Right cardiac atrium (tissue), 5 donors: ENCODE data around the gene OR4N2. TPM values are rescaled to one million over a fixed set of nuclear protein-coding genes. Genes with fewer than 3 reads are reported as not detected.
"Not testable (repeated sequence)": the region's sequence is repeated elsewhere in the genome, so short reads cannot be mapped to it uniquely, and the experiment has no call there.

Experiments used
- ATAC-seq, 2 donors: fragments of 200-7000 bp; cut with Tn5 transposase; one replicate each; pipeline versions ENCODE4 v1.8.0 to v1.9.1; 2020; ENCODE audit warnings: moderate library complexity in 2 of 2, mild to moderate bottlenecking in 1 of 2
- DNase-seq, 3 donors: peaks; one replicate each; pipeline ENCODE4 v3.0.0-alpha.2; 2020
- H3K27ac ChIP-seq: one replicate; pipeline ENCODE4 v1.5.1; 2013; ENCODE audit warnings: mild to moderate bottlenecking, low read length, control low read depth, moderate library complexity
- H3K27me3 ChIP-seq: one replicate; pipeline ENCODE4 v1.6.1; 2013; ENCODE audit not compliant: control insufficient read depth, insufficient read depth
- H3K4me1 ChIP-seq: one replicate; pipeline ENCODE4 v1.6.1; 2013; ENCODE audit warnings: low read length; ENCODE audit not compliant: control insufficient read depth, insufficient read depth
- H3K4me3 ChIP-seq: one replicate; pipeline ENCODE4 v1.5.1; 2013; ENCODE audit warnings: low read length, control low read depth
- H3K9me3 ChIP-seq: one replicate; pipeline ENCODE4 v1.6.1; 2013; ENCODE audit warnings: low read length; ENCODE audit not compliant: control insufficient read depth
- WGBS: extraction: QIAGEN DNeasy Blood & Tissue Kit; methylation state at CpG from one replicate; pipeline ENCODE4 v1.1.7; 2013; 5-methylcytosine and 5-hydroxymethylcytosine counted together
- intact Hi-C, 4 donors: fragments of 100-400 bp; cut with DNase I; formaldehyde crosslinking; loops; one replicate each; pipeline versions ENCODE4 v1.11.0 to v1.14.0; 2022 to 2023
- polyA plus RNA-seq: library from polyadenylated mRNA; stranded (reverse); fragments of 200-250 nt; gene quantifications from one replicate; pipeline ENCODE4 v1.2.3, GENCODE V29; 2013
- total RNA-seq, 4 donors: library from RNA; stranded (reverse); fragmentation: NEBNext Ultra II Directional; extraction: Animal tissue kit (Norgen Biotek cat#: 25700); gene quantifications; one replicate each; pipeline ENCODE4 v1.2.1, GENCODE V29; 2021
- donor health status: healthy with polysubstance abuse.
- donor health status: DM: no; HTN: yes; CAD: no.
- donor health status: DM: no; HTN: no; CAD: no.
- donor health status: DM: no; HTN: yes; CAD: no; lungs with severe emphysema.
- donor health status: DM: yes; HTN: yes; CAD: no.

OR4N2 gene
- total and polyA plus RNA-seq, 5 donors: not detected

DNA sequence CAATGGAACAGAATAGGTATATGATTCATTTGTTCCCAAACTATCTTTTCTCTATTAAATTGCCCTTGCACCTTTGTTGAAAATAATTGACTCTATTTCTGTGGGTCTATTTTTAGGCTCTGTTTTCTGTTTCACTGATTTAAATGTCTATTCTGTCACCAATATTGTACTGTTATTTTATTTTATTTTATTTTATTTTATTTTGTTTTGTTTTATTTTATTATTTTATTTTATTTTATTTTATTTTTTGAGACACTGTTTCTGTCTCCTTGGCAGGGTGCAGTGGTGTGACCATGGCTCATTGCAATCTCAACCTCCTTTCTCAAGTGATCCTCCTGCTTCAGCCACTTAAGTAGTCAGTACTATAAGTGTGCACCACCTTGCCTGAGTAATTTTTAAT, 34.9 kb downstream of the OR4N2 start:
- H3K9me3 ChIP-seq: no peaks in the 10 kb centered on the region
- H3K27ac ChIP-seq: no peak overlapping the region
- intact Hi-C loops: no loop called here
- DNase-seq (no peak), ATAC-seq (no peak)
- no peaks in the 10 kb centered on the region for H3K27me3 ChIP-seq
- no peaks in the 10 kb centered on the region for H3K4me1 ChIP-seq
- no peak overlapping the region for H3K4me3 ChIP-seq

DNA sequence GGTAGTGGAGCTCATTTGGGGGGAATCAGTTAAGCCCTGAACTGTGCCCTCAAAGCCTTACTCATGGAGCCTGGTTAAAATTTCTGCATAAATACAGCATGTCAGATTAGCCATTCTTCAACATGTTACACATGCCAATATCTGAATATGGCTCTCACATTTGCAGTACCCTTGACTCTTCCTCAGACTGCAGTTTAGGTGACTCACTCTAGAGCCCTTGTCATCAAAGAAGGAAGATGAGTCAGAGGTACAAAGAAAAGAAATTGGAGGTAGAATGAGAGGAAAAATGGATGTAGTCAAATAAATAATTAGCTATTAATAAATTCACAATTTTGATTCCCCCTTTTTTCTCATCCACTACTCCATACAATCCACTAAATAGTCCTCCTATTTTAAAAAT, 47.8 kb downstream of the OR4N2 start:
- ATAC-seq: no peak
- intact Hi-C loops: no loop called here

GRCh38 chr14:19866061-19866669, 62.6 kb downstream of the OR4N2 start:
- H3K27me3 ChIP-seq, H3K4me1 ChIP-seq, H3K27ac ChIP-seq, H3K9me3 ChIP-seq, H3K4me3 ChIP-seq, ATAC-seq, intact Hi-C loops: not testable (repeated sequence)
- DNase-seq: peak in 1 of 3 donors; percentile 35
- WGBS: 93% methylated on average over 39 of the region's 39 CpGs

More for the DNA sequence above, 47.8 kb downstream of the OR4N2 start:
- H3K4me1 ChIP-seq: no peaks in the 10 kb centered on the region
- no peaks in the 10 kb centered on the region for H3K9me3 ChIP-seq
- H3K27ac ChIP-seq: no peak overlapping the region
- DNase-seq: no peak
- no peak overlapping the region for H3K4me3 ChIP-seq
- H3K27me3 ChIP-seq: no peaks in the 10 kb centered on the region

DNA sequence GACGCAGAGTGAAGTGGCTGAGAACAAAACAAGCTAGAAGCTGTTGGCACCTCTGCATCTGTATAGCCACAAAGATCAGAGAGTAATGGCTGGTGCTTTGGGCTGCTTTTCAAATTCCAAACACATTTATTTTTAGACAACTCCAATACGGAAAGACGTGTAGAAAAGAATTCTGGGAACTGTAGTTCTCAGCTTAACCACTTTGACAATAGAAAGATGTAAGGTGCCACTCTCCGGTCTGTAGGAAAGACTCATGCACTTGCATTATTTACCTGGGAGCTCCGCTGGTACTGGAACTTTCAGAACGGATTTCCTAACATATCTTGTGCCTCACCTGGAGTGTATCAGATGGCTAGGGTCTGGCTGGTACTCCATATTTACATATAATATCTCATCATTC, 69.6 kb downstream of the OR4N2 start:
- no peak for ATAC-seq
- no peak overlapping the region for H3K27ac ChIP-seq

DNA sequence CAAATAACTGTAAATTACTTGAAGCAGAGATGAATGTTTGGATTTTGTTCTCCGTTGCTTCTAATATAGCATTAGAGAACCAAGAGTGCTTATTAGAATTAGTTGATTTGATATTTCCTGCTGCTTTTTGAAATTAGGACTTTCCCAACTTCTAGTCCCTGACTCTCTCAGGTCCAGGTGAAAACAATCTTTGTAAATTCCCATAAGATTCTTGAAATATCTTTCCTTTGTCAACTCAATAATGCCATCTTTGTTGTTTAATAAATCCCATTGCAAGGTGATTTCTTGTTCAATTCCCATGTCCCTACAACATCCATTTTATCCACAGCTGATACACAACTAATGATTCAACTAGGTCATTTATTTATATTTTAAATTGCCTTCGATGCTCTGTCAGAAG, 71.3 kb downstream of the OR4N2 start, which contains the start of gene OR4K2:
Gene OR4K2 (plus strand): TSS at position 301 of the 400 bp plus-strand sequence. CDS start 1,126 bp downstream, outside the sequence.
- WGBS: 52% methylated on average over 2 of the region's 2 CpGs
- intact Hi-C loops: no loop called here
- no peak within 1 kb of the TSS for H3K27ac ChIP-seq

More for the DNA sequence above, 69.6 kb downstream of the OR4N2 start:
- H3K27me3 ChIP-seq: no peaks in the 10 kb centered on the region
- no peak for DNase-seq
- WGBS: 22% methylated on average over 6 of the region's 6 CpGs
- no peaks in the 10 kb centered on the region for H3K9me3 ChIP-seq
- H3K4me1 ChIP-seq: no peaks in the 10 kb centered on the region
- H3K4me3 ChIP-seq: no peak overlapping the region
- intact Hi-C loops: no loop called here

GRCh38 chr14:19878029-19878642, 74.6 kb downstream of the OR4N2 start:
- Histone ChIP-seq H3K4me1 (no peaks in the 10 kb centered on the region), H3K27me3 (no peaks in the 10 kb centered on the region), H3K27ac (no peak overlapping the region), H3K9me3 (no peaks in the 10 kb centered on the region), H3K4me3 (no peak overlapping the region)
- ATAC-seq (no peak), DNase-seq (no peak)
- intact Hi-C loops: no loop called here

More for the DNA sequence above, 71.3 kb downstream of the OR4N2 start, which contains the start of gene OR4K2:
- H3K4me3 ChIP-seq: no peak within 1 kb of the TSS
- no peaks in the 10 kb centered on the region for H3K4me1 ChIP-seq
- H3K27me3 ChIP-seq: no peaks in the 10 kb centered on the region
- ATAC-seq (no peak), DNase-seq (no peak)
- H3K9me3 ChIP-seq: no peaks in the 10 kb centered on the region

Other genes starting within 250 kb of the OR4N2 start
- not detected for gene OR11H2, start 89.9 kb upstream of the OR4N2 start, total RNA-seq
- gene OR11H2, start 89.9 kb upstream of the OR4N2 start, polyA plus RNA-seq: not detected
- not detected for gene OR4Q3, start 60.2 kb upstream of the OR4N2 start, total RNA-seq
- not detected for gene OR4Q3, start 60.2 kb upstream of the OR4N2 start, polyA plus RNA-seq
- not detected for gene OR4M1, start 30.3 kb upstream of the OR4N2 start, total RNA-seq
- not detected for gene OR4M1, start 30.3 kb upstream of the OR4N2 start, polyA plus RNA-seq
- not detected for gene OR4K2, start 71.4 kb downstream of the OR4N2 start, total RNA-seq
- not detected for gene OR4K2, start 71.4 kb downstream of the OR4N2 start, polyA plus RNA-seq
- gene OR4K5, start 116.8 kb downstream of the OR4N2 start, total RNA-seq: not detected
- gene OR4K5, start 116.8 kb downstream of the OR4N2 start, polyA plus RNA-seq: not detected
- gene OR4K1, start 127.1 kb downstream of the OR4N2 start, total RNA-seq: not detected
- not detected for gene OR4K1, start 127.1 kb downstream of the OR4N2 start, polyA plus RNA-seq
- gene OR4K15, start 171.8 kb downstream of the OR4N2 start, total RNA-seq: not detected
- not detected for gene OR4K15, start 171.8 kb downstream of the OR4N2 start, polyA plus RNA-seq
- not detected for gene OR4Q2, start 198.4 kb downstream of the OR4N2 start, total RNA-seq
- not detected for gene OR4Q2, start 198.4 kb downstream of the OR4N2 start, polyA plus RNA-seq
- gene OR4K14, start 215.5 kb downstream of the OR4N2 start, total RNA-seq: not detected
- gene OR4K14, start 215.5 kb downstream of the OR4N2 start, polyA plus RNA-seq: not detected
- gene OR4K13, start 232.3 kb downstream of the OR4N2 start, total RNA-seq: not detected
- not detected for gene OR4K13, start 232.3 kb downstream of the OR4N2 start, polyA plus RNA-seq